ENCODE results near the gene SLC8A2.

Gene SLC8A2

DNA sequence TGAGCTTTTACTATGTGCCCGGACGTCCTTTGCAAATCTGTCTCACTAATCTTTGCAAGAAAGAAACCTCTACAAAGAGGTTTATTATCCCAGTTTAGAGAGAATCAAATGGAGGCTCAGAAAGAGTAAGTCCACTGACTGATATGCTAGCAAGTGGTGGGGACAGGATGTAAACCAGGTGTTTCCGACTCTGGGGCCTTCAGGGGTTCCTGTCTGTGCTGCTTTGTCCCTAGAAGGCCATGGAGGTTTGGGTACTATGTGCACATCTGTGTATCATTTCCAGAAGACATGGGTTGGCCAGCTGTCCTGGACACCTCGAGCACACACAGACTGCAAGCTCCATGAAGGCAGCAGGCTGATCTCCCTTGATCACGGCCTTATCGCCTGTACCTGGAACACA lies 13.5 kb upstream of the SLC8A2 start:
- DNase-seq = no peak

- peak; percentile 89 for DNase-seq
These were observed 12.4 kb upstream of the SLC8A2 start, which contains the start of gene KPTN for GRCh38 chr19:47483800-47484690. TSS of gene KPTN (minus strand) at chr19:47484219. CDS start at chr19:47484160, 59 bp downstream.

GRCh38 chr19:47483200-47483599 lies 11.5 kb upstream of the SLC8A2 start:
- DNase-seq = no peak

DNA sequence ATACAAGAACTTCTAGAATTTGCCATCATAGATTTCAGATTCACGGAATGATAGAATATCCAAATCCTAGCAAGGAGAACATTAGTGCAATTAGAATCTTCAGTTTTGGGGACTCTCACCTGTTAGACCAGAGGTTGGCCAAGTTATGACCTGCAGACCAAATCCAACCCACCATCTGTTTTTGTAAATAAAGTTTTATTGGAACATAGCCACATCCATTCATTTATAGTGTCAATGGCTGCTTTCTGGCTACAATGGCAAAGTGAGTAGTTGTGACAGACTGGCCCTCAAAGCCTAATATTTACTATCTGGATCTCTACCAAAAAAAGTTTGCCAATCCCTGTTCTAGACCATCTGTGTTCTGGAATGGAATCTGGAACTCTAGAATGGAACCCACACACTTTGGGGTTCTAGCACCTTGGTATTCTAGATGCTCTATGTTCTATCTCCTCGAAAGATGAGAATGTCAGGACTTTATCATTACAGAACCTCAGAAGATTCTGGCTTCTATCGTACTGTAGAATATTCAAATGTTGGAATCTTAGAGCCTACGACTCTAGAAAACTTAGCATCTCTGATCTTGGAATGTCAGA lies 9.9 kb upstream of the SLC8A2 start:
- no peak for DNase-seq

- no peak for DNase-seq
These were observed 9.0 kb upstream of the SLC8A2 start for GRCh38 chr19:47480658-47481057.

GRCh38 chr19:47479701-47480503 lies 8.2 kb upstream of the SLC8A2 start:
- peak; percentile 5 for DNase-seq

- no peak for DNase-seq
These were observed 4.8 kb upstream of the SLC8A2 start for GRCh38 chr19:47476438-47476972.

DNA sequence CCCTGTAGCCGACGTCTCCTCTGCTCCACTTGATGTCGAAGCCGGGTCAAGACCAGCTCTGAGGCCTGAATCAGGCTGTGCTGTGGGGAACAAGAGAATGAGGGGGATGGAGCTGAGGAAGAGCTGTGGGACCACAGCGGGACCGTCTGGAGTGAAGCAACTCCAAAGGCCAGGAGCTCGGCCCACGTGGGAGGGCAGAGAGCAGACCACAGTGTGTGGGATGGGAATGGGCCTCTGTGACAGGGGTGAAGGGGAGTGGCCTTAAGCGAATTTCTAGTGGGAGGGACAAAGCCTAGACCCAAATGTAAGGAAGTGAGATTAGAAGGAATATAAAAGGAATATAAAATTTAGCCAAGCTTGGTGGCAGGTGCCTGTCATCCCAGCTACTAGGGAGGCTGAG lies 3.8 kb upstream of the SLC8A2 start:
- no peak for DNase-seq

GRCh38 chr19:47473336-47473735 lies 1.6 kb upstream of the SLC8A2 start:
- DNase-seq = no peak

DNA sequence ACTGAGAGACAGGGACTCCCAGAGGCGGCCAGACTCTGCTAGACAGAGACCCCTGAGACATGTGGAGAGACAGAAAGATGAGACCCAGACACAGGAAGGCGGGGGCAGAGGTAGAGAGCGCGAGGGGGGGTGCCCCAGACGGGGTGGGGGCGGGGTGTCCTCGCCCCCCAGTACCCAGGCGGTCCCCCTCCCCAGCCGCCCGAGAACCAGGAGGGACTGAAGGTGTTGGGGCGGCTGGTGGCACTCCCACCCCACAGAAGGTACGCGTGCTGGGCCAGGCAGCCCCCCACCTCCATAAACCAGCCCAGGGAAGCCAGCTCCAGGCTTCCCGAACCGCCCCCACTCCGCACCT lies 336 bp downstream of the SLC8A2 start:
- DNase-seq = no peak

GRCh38 chr19:47470447-47471195 lies 1.1 kb downstream of the SLC8A2 start:
- DNase-seq = no peak

DNA sequence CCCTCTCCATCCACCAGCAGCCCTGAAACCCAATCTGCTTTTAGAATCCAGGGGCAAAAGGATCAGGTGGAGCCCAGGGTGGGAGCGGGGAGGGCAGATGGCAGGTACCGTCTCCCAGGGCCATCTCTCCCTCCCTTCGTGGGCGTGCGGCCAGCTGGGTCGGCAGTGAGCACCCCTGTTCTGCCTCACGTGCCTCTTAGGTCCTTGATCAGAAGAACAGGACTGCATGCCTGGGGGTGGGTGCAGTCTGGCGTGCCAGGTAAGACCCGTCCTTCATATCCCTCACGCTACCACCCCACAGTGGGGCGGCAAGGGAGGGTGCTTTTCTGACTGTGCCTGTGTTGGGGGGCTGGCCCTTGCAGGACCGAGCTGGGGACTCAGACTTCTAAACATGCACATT lies 2.0 kb downstream of the SLC8A2 start:
- no peak for DNase-seq

DNA sequence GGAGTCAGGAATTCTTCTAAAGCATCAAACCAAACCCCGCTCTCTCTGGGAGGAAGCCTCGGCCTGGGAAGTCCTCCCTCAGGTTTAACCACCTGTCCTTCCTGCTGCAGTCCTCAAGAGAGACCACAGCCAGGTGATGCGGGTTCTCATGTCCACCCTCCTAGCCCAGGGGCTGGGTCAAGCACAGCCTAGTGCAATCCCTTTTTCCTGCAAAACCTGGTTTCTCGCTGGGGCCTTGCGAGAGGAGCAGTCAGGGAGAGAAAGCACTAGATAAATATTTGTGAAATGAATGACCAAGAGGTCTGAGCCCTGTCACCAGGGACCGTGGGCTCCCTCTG lies 2.4 kb downstream of the SLC8A2 start:
- DNase-seq = no peak

- DNase-seq = no peak
These were observed 3.8 kb downstream of the SLC8A2 start for GRCh38 chr19:47467914-47468313.

- DNase-seq = no peak
These were observed 5.7 kb downstream of the SLC8A2 start for GRCh38 chr19:47465957-47466356.

DNA sequence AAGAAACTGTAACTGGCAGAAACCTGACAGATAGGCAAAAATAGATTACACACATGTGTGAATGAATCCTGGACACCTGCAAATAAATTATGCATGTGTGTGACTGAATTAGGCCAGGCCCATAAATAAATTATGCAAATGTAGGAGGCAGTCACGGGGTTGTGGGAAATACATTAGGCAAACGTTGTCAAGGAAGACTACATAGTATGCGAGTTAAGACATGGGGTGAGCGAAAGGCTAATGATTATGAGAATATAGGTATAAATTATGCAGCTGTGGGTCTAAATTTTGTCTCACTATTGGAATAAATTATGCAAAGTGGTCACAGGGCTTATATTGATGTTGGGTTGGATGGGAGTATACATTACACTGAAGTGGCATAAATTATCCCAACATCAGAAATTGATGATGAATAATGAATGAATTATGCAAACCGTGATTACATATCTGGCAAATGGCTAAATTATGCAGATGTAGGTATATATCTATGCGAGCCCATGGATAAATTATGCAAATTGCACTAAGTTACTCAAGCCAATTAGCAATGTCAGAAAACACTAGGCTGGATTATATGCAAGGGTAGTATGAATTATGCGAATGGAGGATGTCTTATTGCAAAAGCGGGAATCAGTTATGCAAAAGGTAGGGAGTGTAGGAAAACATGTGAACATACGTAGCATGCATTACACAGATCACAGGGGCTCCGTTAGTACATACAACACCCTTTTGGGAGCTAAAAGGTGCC lies 6.8 kb downstream of the SLC8A2 start:
- DNase-seq = no peak

GRCh38 chr19:47461876-47462275 lies 9.8 kb downstream of the SLC8A2 start:
- DNase-seq = no peak

GRCh38 chr19:47459477-47459876 lies 12.2 kb downstream of the SLC8A2 start:
- no peak for DNase-seq

GRCh38 chr19:47458672-47459071 lies 13.0 kb downstream of the SLC8A2 start:
- DNase-seq = no peak

DNA sequence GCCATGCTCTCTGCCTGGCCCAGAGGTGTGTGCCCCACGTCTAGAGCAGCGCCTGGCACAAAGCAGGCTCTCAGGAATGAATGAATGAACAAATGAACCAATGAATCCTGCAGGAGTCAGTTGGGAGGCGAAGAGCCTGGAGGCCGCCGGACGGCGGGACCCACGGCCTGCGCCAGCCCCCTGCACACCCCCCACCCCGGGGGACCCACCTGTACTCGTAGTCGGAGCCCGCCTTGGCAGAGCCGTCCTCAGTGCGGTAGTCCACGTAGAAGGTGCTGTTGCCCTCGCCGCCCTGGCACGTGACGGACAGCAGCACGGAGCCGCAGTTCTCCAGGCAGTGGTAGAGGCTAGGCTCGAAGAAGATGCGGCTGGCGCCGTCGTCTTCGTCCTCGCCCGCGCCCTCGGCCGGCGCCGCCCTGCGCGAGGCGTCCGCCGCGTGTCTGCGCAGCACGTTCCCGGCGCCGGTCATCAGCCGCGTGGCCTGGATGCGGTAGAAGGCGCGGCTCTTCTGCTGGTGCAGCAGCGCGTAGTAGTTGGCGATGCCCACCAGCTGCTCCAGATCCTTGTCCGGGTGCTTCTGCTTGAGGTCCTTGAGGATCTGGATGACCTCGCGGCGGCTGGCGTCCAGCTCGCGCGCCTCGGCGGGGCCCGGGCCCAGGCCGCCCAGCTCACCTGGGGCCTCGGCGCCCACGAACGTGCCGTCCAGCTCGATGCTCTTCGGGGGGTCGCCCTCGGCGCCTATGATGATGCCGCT lies 14.8 kb downstream of the SLC8A2 start:
- no peak for DNase-seq

GRCh38 chr19:47450478-47450877 lies 21.2 kb downstream of the SLC8A2 start:
- no peak for DNase-seq
